ENCODE measurements around the gene SLC9A3.

The SLC9A3 gene

GRCh38 chr5:469752-470483 is 54.3 kb downstream of the SLC9A3 start:
- TF ChIP-seq, protein P1, sequence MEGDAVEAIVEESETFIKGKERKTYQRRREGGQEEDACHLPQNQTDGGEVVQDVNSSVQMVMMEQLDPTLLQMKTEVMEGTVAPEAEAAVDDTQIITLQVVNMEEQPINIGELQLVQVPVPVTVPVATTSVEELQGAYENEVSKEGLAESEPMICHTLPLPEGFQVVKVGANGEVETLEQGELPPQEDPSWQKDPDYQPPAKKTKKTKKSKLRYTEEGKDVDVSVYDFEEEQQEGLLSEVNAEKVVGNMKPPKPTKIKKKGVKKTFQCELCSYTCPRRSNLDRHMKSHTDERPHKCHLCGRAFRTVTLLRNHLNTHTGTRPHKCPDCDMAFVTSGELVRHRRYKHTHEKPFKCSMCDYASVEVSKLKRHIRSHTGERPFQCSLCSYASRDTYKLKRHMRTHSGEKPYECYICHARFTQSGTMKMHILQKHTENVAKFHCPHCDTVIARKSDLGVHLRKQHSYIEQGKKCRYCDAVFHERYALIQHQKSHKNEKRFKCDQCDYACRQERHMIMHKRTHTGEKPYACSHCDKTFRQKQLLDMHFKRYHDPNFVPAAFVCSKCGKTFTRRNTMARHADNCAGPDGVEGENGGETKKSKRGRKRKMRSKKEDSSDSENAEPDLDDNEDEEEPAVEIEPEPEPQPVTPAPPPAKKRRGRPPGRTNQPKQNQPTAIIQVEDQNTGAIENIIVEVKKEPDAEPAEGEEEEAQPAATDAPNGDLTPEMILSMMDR (IDR thresholded peaks at IDR 0.05; ENCODE audit: low read depth, low read length, missing control alignments), result no peak
- no peak for DNase-seq (ENCODE audit: low read depth)
- in situ Hi-C loops (cut with HindIII; ENCODE audit: low sequenced_read_pairs), result no loop called here
- no peak overlapping the region for H3K4me3 ChIP-seq (ENCODE audit: low read depth, low read length)

- H3K4me3 ChIP-seq (ENCODE audit: low read depth, low read length), result no peak overlapping the region
- TF ChIP-seq, protein P1 (IDR thresholded peaks at IDR 0.05; ENCODE audit: low read depth, low read length, missing control alignments), result no peak
- in situ Hi-C loops (cut with HindIII; ENCODE audit: low sequenced_read_pairs), result no loop called here
- no peak for DNase-seq (ENCODE audit: low read depth)
Measured at GRCh38 chr5:468401-468800, 55.8 kb downstream of the SLC9A3 start.

GRCh38 chr5:466661-467310 is 57.5 kb downstream of the SLC9A3 start:
- no peak for DNase-seq (ENCODE audit: low read depth)
- no peak overlapping the region for H3K4me3 ChIP-seq (ENCODE audit: low read depth, low read length)
- TF ChIP-seq, protein P1 (IDR thresholded peaks at IDR 0.05; ENCODE audit: low read depth, low read length, missing control alignments), result no peak
- in situ Hi-C loops (cut with HindIII; ENCODE audit: low sequenced_read_pairs), result no loop called here

DNA sequence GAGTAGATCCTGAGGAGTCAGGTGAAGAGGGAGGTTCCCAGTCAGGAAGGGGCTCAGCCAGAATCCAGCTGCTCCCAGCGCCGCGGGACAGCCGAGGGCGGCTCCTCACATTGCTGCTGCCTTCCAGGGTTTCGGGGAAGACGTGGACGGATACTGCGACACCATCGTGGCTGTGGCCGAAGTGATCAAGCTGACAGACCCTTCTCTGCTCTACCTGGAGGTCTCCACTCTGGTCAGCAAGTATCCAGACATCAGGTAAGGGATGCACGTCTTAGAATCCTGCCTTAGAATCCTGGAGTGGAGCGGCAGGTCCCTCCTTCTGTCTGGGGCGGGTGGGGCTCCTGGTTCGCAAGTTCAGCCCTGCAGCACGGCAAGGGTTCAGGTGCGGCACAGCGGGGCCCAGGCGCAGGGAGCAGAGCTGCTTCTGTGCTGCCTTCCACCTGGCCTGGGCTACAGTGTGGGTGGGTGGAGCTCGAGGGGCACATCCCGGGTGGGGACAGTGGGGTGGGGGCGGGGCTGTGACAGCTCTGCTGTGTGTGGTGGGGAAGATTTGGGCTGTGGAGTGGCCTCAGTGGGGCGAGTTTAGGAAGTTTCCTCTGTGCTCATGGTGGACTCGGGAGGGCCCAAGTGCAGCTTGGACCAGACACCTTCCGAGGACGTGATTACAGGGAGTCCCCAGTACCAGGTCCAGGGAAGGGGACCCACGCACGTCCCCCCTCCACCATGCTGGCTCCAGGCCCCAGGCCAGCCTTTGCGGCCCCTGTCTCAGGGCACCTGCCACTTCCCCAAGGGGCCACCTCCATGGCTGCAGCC is 58.5 kb downstream of the SLC9A3 start:
- TF ChIP-seq, protein P1 (IDR thresholded peaks at IDR 0.05; ENCODE audit: low read depth, low read length, missing control alignments), result no peak
- in situ Hi-C loops (cut with HindIII; ENCODE audit: low sequenced_read_pairs), result no loop called here
- H3K4me3 ChIP-seq (ENCODE audit: low read depth, low read length), result no peak overlapping the region
- DNase-seq (ENCODE audit: low read depth), result no peak

DNA sequence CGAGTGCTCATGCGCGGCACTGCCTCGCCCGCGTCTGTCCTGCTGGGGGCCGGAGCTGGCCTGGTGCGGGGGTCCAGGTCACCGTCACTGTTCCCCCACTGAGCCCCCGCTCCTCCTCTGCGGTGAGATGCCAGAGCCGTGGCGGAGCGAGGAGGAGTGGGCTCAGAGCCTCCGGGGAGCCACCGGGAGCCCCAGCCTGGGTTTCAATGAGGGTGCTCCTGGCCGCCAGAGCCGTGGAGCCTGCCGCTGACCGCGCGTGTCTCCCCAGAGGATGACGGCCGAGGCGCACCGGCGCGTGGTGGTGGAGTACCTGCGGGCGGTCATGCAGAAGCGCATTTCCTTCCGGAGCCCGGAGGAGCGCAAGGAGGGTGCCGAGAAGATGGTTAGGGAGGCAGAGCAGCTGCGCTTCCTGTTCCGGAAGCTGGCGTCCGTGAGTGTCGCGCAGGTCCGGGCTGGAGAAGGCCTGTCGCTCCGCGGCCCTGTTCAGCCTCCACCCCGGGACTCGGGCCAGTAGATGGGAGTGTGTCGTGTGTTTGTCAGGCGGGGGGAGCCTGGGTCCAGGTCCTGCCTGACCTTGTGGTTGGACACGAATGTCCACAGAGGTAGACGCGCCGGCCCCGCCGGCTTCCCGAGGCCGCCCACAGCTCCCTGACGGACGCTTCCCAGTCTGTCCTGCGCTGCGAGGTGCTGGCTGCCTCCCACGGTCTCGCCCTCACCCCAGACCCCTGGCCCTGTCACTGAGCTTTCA is 59.2 kb downstream of the SLC9A3 start:
- no peak for DNase-seq (ENCODE audit: low read depth)
- in situ Hi-C loops (cut with HindIII; ENCODE audit: low sequenced_read_pairs), result no loop called here

More for the DNA sequence above, 59.2 kb downstream of the SLC9A3 start:
- TF ChIP-seq, protein P1 (IDR thresholded peaks at IDR 0.05; ENCODE audit: low read depth, low read length, missing control alignments), result no peak
- no peak overlapping the region for H3K4me3 ChIP-seq (ENCODE audit: low read depth, low read length)

Data from astrocyte of the cerebellum (primary cell).